SU-DHL-6 (cell line): Measurements from ENCODE around the gene ZNF280D.

Source experiments
- H2AFZ ChIP-seq: fragments of 200-600 bp; sonication (generic); 2 replicates; pipeline ENCODE4 v1.6.1; 2014; ENCODE audit warnings: low read depth, mild to moderate bottlenecking, moderate library complexity, mixed read lengths, antibody characterized with exemption, low read length; ENCODE audit not compliant: severe bottlenecking
- H3F3A ChIP-seq: fragments of 200-600 bp; shearing (Covaris generic); 2 replicates; pipeline ENCODE4 v1.6.0; 2016; ENCODE audit warnings: antibody characterized with exemption, mild to moderate bottlenecking; ENCODE audit not compliant: insufficient read depth
- H3K27ac ChIP-seq: fragments of 200-600 bp; sonication (generic); 2 replicates; pipeline ENCODE4 v1.5.1; 2016; ENCODE audit warnings: low read depth, mild to moderate bottlenecking, low read length, moderate library complexity, mixed read lengths
- H3K27me3 ChIP-seq: fragments of 200-600 bp; sonication (generic), shearing (Covaris generic); 2 replicates; pipeline ENCODE4 v1.6.0; 2014; ENCODE audit warnings: mild to moderate bottlenecking, low read length
- H3K36me3 ChIP-seq: fragments of 200-600 bp; sonication (generic); 2 replicates; pipeline ENCODE4 v1.6.1; 2014; ENCODE audit warnings: mild to moderate bottlenecking, low read length, mixed read lengths
- H3K4me2 ChIP-seq: fragments of 300-600, 200-600 bp; shearing (Covaris generic), sonication (generic); 2 replicates; pipeline ENCODE4 v1.6.0; 2014; ENCODE audit warnings: low read length, low read depth, mild to moderate bottlenecking; ENCODE audit not compliant: poor library complexity, severe bottlenecking
- H3K4me3 ChIP-seq: fragments of 200-600 bp; sonication (generic); 2 replicates; pipeline ENCODE4 v1.5.1; 2014; ENCODE audit warnings: antibody characterized with exemption, low read length, mild to moderate bottlenecking, mixed read lengths; ENCODE audit not compliant: insufficient read depth, poor library complexity, severe bottlenecking
- H3K79me2 ChIP-seq: fragments of 200-600 bp; sonication (generic); 2 replicates; pipeline ENCODE4 v1.6.1; 2014; ENCODE audit warnings: mild to moderate bottlenecking, low read length, moderate library complexity; ENCODE audit not compliant: insufficient read depth
- H3K9ac ChIP-seq: fragments of 200-600 bp; sonication (generic); 2 replicates; pipeline ENCODE4 v1.7.0; 2014; ENCODE audit warnings: mild to moderate bottlenecking, low read length
- H3K9me2 ChIP-seq: fragments of 200-600 bp; sonication (generic); replicated peaks from 2 replicates; pipeline ENCODE4 v1.6.1; 2014; ENCODE audit warnings: low read length; ENCODE audit not compliant: insufficient read depth
- H3K9me3 ChIP-seq: fragments of 200-600 bp; sonication (generic); 2 replicates; pipeline ENCODE4 v1.6.1; 2014; ENCODE audit warnings: low read length, mixed read lengths; ENCODE audit not compliant: insufficient read depth
- H4K20me1 ChIP-seq: fragments of 200-600 bp; sonication (generic); 2 replicates; pipeline ENCODE4 v1.6.1; 2014; ENCODE audit warnings: low read depth, mild to moderate bottlenecking, antibody characterized with exemption, low read length, moderate library complexity, mixed read lengths
- EZH2phosphoT487 ChIP-seq: fragments of 200-600 bp; sonication (generic), shearing (Covaris generic); conservative IDR thresholded peaks from 2 replicates; pipeline ENCODE4 v1.6.1; 2018; ENCODE audit warnings: mild to moderate bottlenecking, antibody characterized with exemption, low read length, moderate library complexity, mixed read lengths
- TF ChIP-seq, protein P1 (sequence below): fragments of 200-600 bp; sonication (generic); IDR thresholded peaks from one replicate; pipeline ENCODE4 v1.5.1; 2017; ENCODE audit warnings: antibody characterized with exemption, mild to moderate bottlenecking, low read length, moderate library complexity; ENCODE audit not compliant: insufficient read depth, poor library complexity, severe bottlenecking

The ZNF280D gene

DNA sequence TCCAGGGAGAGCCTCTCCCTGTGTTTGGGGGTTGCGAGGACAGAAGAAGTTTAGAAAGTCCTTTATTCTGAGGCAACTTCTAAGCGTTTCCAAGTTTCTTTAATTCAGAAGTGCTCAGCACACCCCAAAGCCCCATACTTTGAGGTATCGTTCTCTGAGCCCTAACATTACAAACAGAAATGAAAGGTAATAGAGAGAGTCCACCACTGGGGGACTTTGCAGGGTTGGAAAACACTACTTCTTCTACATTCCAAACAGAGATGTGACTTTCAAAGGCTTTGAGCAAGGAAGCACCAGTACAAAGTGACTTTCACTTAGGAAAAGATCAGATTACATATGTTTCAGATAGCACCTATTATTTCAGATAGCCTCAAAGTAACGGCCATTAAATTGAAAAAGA is 6.2 kb upstream of the ZNF280D start:
- Histone ChIP-seq H3K27me3 (no peaks in the 10 kb centered on the region), H2AFZ (no peak overlapping the region), H3K4me3 (no peak overlapping the region), H3K27ac (no peak overlapping the region), H3K9me3 (no peaks in the 10 kb centered on the region), H3K9ac (no peak overlapping the region), H4K20me1 (no peaks in the 10 kb centered on the region), H3K4me2 (no peak overlapping the region), H3F3A (no peaks in the 10 kb centered on the region), H3K9me2 (no peaks in the 10 kb centered on the region), H3K79me2 (no peaks in the 10 kb centered on the region), H3K36me3 (no peaks in the 10 kb centered on the region)
- TF ChIP-seq, protein P1, sequence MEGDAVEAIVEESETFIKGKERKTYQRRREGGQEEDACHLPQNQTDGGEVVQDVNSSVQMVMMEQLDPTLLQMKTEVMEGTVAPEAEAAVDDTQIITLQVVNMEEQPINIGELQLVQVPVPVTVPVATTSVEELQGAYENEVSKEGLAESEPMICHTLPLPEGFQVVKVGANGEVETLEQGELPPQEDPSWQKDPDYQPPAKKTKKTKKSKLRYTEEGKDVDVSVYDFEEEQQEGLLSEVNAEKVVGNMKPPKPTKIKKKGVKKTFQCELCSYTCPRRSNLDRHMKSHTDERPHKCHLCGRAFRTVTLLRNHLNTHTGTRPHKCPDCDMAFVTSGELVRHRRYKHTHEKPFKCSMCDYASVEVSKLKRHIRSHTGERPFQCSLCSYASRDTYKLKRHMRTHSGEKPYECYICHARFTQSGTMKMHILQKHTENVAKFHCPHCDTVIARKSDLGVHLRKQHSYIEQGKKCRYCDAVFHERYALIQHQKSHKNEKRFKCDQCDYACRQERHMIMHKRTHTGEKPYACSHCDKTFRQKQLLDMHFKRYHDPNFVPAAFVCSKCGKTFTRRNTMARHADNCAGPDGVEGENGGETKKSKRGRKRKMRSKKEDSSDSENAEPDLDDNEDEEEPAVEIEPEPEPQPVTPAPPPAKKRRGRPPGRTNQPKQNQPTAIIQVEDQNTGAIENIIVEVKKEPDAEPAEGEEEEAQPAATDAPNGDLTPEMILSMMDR: no peak
- TF ChIP-seq EZH2phosphoT487: no peak

GRCh38 chr15:56737791-56738190 is 4.5 kb upstream of the ZNF280D start:
- peaks cover under 1% of the 10 kb centered on the region; the same call in 1 of the 2 replicates for H3K79me2 ChIP-seq
- no peak overlapping the region for H3K9ac ChIP-seq
- H3K27ac ChIP-seq: no peak overlapping the region
- H3K9me2 ChIP-seq: no peaks in the 10 kb centered on the region
- H3K9me3 ChIP-seq: no peaks in the 10 kb centered on the region
- H4K20me1 ChIP-seq: no peaks in the 10 kb centered on the region
- no peak overlapping the region for H2AFZ ChIP-seq
- peaks cover 5% of the 10 kb centered on the region; the same call in 1 of the 2 replicates for H3F3A ChIP-seq
- H3K4me2 ChIP-seq: no peak overlapping the region
- H3K4me3 ChIP-seq: no peak overlapping the region
- TF ChIP-seq EZH2phosphoT487: no peak
- TF ChIP-seq, protein P1: no peak
- no peaks in the 10 kb centered on the region for H3K36me3 ChIP-seq
- no peaks in the 10 kb centered on the region for H3K27me3 ChIP-seq

DNA sequence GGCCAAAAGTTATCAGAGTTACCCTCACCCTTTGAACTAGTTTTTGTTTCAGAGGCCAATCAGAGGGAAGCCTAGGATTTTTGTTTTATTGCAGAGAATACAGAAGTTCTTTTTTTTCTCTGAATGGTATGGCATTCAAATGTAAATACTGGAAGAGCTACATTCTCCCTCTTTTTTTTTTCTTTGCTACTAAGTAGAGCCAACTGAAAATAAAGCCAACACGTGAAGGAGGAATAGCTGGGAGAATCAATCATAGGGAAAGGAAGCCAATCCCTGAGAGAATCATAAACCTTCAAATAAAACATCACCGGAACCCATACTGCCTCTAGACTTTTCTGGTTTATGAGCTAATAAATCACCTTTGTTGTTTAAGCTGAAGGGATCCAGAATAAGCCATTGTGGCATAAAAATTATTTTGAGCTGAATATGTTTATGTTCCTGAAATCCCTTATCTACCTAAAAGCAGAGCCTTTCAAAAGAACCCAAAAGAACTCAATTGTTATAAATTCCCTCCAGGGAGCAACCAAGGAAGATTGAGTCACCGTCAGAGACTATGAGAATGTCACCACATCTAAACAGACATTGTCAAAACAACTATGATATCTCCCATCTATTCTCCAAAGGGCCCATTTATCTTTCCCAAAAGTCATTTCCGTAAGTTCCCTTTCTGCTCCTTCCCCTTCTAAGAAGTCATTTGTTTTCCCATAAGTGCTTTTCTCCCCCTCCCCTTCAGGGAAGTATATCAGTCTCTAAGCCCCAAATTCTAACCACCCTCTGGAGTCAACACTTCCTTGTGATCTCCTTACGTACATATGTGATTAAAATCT is 3.8 kb upstream of the ZNF280D start:
- no peaks in the 10 kb centered on the region for H3K36me3 ChIP-seq
- no peaks in the 10 kb centered on the region for H3K9me3 ChIP-seq
- H3K9me2 ChIP-seq: no peaks in the 10 kb centered on the region
- H3F3A ChIP-seq: peaks cover 5% of the 10 kb centered on the region; the same call in 1 of the 2 replicates
- H3K4me3 ChIP-seq: no peak overlapping the region
- no peak for TF ChIP-seq EZH2phosphoT487
- TF ChIP-seq, protein P1: no peak
- no peak overlapping the region for H3K9ac ChIP-seq
- no peak overlapping the region for H3K4me2 ChIP-seq
- H2AFZ ChIP-seq: no peak overlapping the region
- no peak overlapping the region for H3K27ac ChIP-seq
- H3K79me2 ChIP-seq: peaks cover 4% of the 10 kb centered on the region; the same call in 1 of the 2 replicates
- no peaks in the 10 kb centered on the region for H4K20me1 ChIP-seq
- H3K27me3 ChIP-seq: no peaks in the 10 kb centered on the region
